ENCODE data around the gene OTOP3.

- TF ChIP-seq FOXM1 (IDR thresholded peaks at IDR 0.05; ENCODE audit: borderline replicate concordance, low read depth) (no peak), EP300 (IDR thresholded peaks at IDR 0.05; ENCODE audit: borderline replicate concordance) (no peak), RAD21 (IDR thresholded peaks at IDR 0.05; ENCODE audit: low read depth) (no peak), EGR1 (IDR thresholded peaks at IDR 0.05) (no peak)
Measured at GRCh38 chr17:74959826-74960515, 24.3 kb downstream of the OTOP3 start.

Data from Ishikawa (cell line).